ENCODE data around the gene DNAAF2.
"Not testable (repeated sequence)": the region's sequence is repeated elsewhere in the genome, so short reads cannot be mapped to it uniquely, and the experiment has no call there.

The DNAAF2 gene

DNA sequence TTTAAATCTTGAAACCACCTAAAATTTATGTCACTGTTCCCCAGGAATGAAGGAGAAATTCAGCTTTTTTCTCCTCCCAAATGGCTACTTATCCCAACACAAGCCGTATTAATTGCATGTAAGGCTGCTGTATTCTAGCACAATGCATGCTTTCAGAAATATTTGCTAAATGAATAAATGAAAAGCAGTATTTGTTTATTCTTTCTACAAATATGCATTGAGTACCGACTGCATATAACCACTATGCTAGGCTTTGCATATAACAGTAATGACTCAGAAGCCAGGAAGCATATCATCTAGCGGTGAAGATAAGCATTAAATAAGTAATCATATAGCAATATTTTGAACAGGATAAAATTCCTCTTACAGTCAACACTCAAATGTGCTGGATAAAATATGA, 42.0 kb downstream of the DNAAF2 start:
- no peaks in the 10 kb centered on the region for H3K36me3 ChIP-seq (ENCODE audit: control insufficient read depth, low read depth, low read length)
- H3K4me3 ChIP-seq (ENCODE audit: low read length), result no peak overlapping the region
- H3K9me3 ChIP-seq (ENCODE audit: control insufficient read depth, low read depth, low read length), result no peaks in the 10 kb centered on the region
- H3K27ac ChIP-seq (ENCODE audit: low read length), result no peak overlapping the region
- H3K4me1 ChIP-seq (ENCODE audit: control insufficient read depth, low read depth, low read length), result no peaks in the 10 kb centered on the region
- H3K27me3 ChIP-seq (ENCODE audit: control insufficient read depth, insufficient read depth, low read length), result no peaks in the 10 kb centered on the region
- H3K9ac ChIP-seq (ENCODE audit: low read length), result no peak overlapping the region

DNA sequence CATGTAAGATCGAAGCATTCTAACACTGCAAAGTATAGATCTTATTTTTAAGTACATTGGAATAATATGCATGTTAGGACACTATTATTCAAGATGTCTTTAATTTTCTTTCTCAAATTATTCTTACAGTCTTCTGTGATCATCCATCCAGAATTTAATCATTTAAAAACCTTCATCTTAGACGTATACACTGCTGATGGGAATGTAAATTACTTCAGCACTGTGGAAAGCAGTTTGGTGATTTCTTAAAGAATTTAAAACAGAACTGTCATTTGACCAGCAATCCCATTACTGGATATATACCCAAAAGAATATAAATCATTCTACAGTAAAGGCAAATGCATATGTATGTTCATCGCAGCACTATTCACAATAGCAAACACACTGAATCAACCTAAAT, 45.7 kb downstream of the DNAAF2 start:
- H3K4me1 ChIP-seq (ENCODE audit: control insufficient read depth, low read depth, low read length), result no peaks in the 10 kb centered on the region
- no peaks in the 10 kb centered on the region for H3K27me3 ChIP-seq (ENCODE audit: control insufficient read depth, insufficient read depth, low read length)
- no peaks in the 10 kb centered on the region for H3K9me3 ChIP-seq (ENCODE audit: control insufficient read depth, low read depth, low read length)
- H3K9ac ChIP-seq (ENCODE audit: low read length), result no peak overlapping the region
- H3K27ac ChIP-seq (ENCODE audit: low read length), result no peak overlapping the region
- H3K4me3 ChIP-seq (ENCODE audit: low read length), result no peak overlapping the region
- H3K36me3 ChIP-seq (ENCODE audit: control insufficient read depth, low read depth, low read length), result peaks cover 5% of the 10 kb centered on the region

GRCh38 chr14:49586673-49587460, 48.2 kb downstream of the DNAAF2 start:
- H3K9ac ChIP-seq (ENCODE audit: low read length), result no peak overlapping the region
- H3K36me3 ChIP-seq (ENCODE audit: control insufficient read depth, low read depth, low read length), result peaks cover 26% of the 10 kb centered on the region
- H3K9me3 ChIP-seq (ENCODE audit: control insufficient read depth, low read depth, low read length), result no peaks in the 10 kb centered on the region
- no peak overlapping the region for H3K27ac ChIP-seq (ENCODE audit: low read length)
- peak overlapping the region; percentile 98 for H3K4me3 ChIP-seq (ENCODE audit: low read length)
- H3K4me1 ChIP-seq (ENCODE audit: control insufficient read depth, low read depth, low read length), result peaks cover 9% of the 10 kb centered on the region
- no peaks in the 10 kb centered on the region for H3K27me3 ChIP-seq (ENCODE audit: control insufficient read depth, insufficient read depth, low read length)

- H3K4me3 ChIP-seq (ENCODE audit: low read length), result peak within 1 kb of the TSS; percentile 98
- H3K36me3 ChIP-seq (ENCODE audit: control insufficient read depth, low read depth, low read length), result peaks cover 26% of the 10 kb centered on the region
- H3K9ac ChIP-seq (ENCODE audit: low read length), result peak within 1 kb of the TSS; percentile 92
- peak within 1 kb of the TSS; percentile 91 for H3K27ac ChIP-seq (ENCODE audit: low read length)
- H3K27me3 ChIP-seq (ENCODE audit: control insufficient read depth, insufficient read depth, low read length), result no peaks in the 10 kb centered on the region
- no peaks in the 10 kb centered on the region for H3K9me3 ChIP-seq (ENCODE audit: control insufficient read depth, low read depth, low read length)
- peaks cover 9% of the 10 kb centered on the region for H3K4me1 ChIP-seq (ENCODE audit: control insufficient read depth, low read depth, low read length)
These were observed 49.0 kb downstream of the DNAAF2 start, which contains the start of gene RPS29 for GRCh38 chr14:49585803-49586672. RPS29 (minus strand) TSS chr14:49586380; CDS start chr14:49586346, 34 bp downstream.

GRCh38 chr14:49584981-49585640, 49.9 kb downstream of the DNAAF2 start:
- H3K27me3 ChIP-seq (ENCODE audit: control insufficient read depth, insufficient read depth, low read length); H3K4me1 ChIP-seq (ENCODE audit: control insufficient read depth, low read depth, low read length); H3K9me3 ChIP-seq (ENCODE audit: control insufficient read depth, low read depth, low read length): not testable (repeated sequence)
- H3K27ac ChIP-seq (ENCODE audit: low read length), result peak overlapping the region; percentile 91
- H3K4me3 ChIP-seq (ENCODE audit: low read length), result peak overlapping the region; percentile 98
- H3K9ac ChIP-seq (ENCODE audit: low read length), result peak overlapping the region; percentile 92
- peaks cover 26% of the 10 kb centered on the region for H3K36me3 ChIP-seq (ENCODE audit: control insufficient read depth, low read depth, low read length)

GRCh38 chr14:49584058-49584457, 51.0 kb downstream of the DNAAF2 start:
- Histone ChIP-seq H3K36me3 (ENCODE audit: control insufficient read depth, low read depth, low read length) (peaks cover 26% of the 10 kb centered on the region), H3K9me3 (ENCODE audit: control insufficient read depth, low read depth, low read length) (no peaks in the 10 kb centered on the region), H3K27ac (ENCODE audit: low read length) (no peak overlapping the region), H3K27me3 (ENCODE audit: control insufficient read depth, insufficient read depth, low read length) (no peaks in the 10 kb centered on the region), H3K4me3 (ENCODE audit: low read length) (peak overlapping the region; percentile 98), H3K4me1 (ENCODE audit: control insufficient read depth, low read depth, low read length) (peaks cover 9% of the 10 kb centered on the region), H3K9ac (ENCODE audit: low read length) (peak overlapping the region; percentile 92)

DNA sequence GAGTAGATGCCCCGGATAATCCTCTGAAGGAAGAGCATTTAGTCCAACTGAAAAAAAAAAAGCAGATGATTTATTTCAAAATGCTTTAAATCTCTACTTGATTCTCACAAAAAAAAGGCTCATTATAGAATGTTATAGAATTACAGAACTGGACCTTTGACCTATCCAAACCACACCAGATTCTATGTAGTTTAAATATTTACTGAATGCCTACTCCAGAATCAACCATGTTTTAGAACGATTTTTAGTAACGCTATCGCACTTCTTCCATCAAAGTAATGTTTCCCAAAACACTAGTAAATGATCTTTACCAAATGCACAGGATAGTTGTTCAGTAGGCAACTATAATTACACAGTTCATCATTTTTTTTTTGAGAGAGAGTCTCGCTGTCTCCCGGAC, 51.4 kb downstream of the DNAAF2 start:
- H3K9ac ChIP-seq (ENCODE audit: low read length), result peak overlapping the region; percentile 92
- no peak overlapping the region for H3K27ac ChIP-seq (ENCODE audit: low read length)
- peak overlapping the region; percentile 98 for H3K4me3 ChIP-seq (ENCODE audit: low read length)
- H3K27me3 ChIP-seq (ENCODE audit: control insufficient read depth, insufficient read depth, low read length), result no peaks in the 10 kb centered on the region
- H3K4me1 ChIP-seq (ENCODE audit: control insufficient read depth, low read depth, low read length), result peaks cover 9% of the 10 kb centered on the region
- no peaks in the 10 kb centered on the region for H3K9me3 ChIP-seq (ENCODE audit: control insufficient read depth, low read depth, low read length)
- H3K36me3 ChIP-seq (ENCODE audit: control insufficient read depth, low read depth, low read length), result peaks cover 26% of the 10 kb centered on the region

- H3K9ac ChIP-seq (ENCODE audit: low read length), result peak overlapping the region; percentile 10
- H3K36me3 ChIP-seq (ENCODE audit: control insufficient read depth, low read depth, low read length), result peaks cover 33% of the 10 kb centered on the region
- H3K27ac ChIP-seq (ENCODE audit: low read length), result no peak overlapping the region
- H3K4me3 ChIP-seq (ENCODE audit: low read length), result no peak overlapping the region
- H3K4me1 ChIP-seq (ENCODE audit: control insufficient read depth, low read depth, low read length), result peaks cover 9% of the 10 kb centered on the region
- H3K9me3 ChIP-seq (ENCODE audit: control insufficient read depth, low read depth, low read length), result no peaks in the 10 kb centered on the region
- H3K27me3 ChIP-seq (ENCODE audit: control insufficient read depth, insufficient read depth, low read length), result no peaks in the 10 kb centered on the region
These were observed 52.7 kb downstream of the DNAAF2 start for GRCh38 chr14:49582113-49582977.

DNA sequence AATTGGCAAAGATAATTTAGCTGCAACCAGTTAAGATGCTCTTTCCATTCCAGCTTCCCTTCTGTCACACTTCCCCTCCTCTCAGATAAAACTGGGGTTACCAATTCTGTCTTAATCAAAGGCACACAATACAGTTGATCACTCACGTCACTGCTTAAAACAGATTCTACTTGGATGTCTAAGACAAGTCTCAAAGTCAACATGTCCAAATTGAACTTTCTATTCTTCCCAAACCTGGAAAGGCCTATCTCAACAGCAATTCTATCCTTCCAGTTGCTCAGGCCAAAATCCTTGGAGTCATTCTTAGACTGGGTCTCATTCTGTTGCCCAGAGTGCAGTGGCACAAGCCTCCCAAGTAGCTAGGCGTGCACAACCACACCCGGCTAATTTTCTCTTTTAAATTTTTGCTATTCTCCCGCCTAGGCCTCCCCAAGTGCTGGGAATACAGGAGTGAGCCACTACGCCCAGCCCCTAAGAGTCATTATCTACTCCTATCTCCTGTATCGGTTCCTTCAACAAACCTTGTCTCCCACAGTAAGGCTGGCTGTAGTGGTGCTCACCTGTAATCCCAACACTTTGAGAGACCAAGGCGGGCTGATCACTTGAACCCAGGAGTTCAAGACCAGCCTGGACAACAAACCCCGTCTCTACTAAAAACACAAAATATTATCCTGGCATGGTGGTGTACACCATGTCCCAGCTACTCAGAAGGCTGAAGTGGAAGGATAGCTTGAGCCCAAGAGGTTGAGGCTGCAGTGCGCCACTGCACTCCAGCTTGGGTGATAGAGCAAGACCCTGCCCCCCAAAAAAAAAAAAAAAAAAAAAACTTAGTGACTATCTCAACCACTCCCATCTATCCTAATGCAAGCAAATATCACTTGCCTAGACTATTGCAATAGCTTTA, 53.6 kb downstream of the DNAAF2 start:
- Histone ChIP-seq H3K27me3 (ENCODE audit: control insufficient read depth, insufficient read depth, low read length) (no peaks in the 10 kb centered on the region), H3K9ac (ENCODE audit: low read length) (peak overlapping the region; percentile 10), H3K27ac (ENCODE audit: low read length) (no peak overlapping the region), H3K4me1 (ENCODE audit: control insufficient read depth, low read depth, low read length) (peaks cover 9% of the 10 kb centered on the region), H3K36me3 (ENCODE audit: control insufficient read depth, low read depth, low read length) (peaks cover 41% of the 10 kb centered on the region), H3K9me3 (ENCODE audit: control insufficient read depth, low read depth, low read length) (no peaks in the 10 kb centered on the region), H3K4me3 (ENCODE audit: low read length) (no peak overlapping the region)

DNA sequence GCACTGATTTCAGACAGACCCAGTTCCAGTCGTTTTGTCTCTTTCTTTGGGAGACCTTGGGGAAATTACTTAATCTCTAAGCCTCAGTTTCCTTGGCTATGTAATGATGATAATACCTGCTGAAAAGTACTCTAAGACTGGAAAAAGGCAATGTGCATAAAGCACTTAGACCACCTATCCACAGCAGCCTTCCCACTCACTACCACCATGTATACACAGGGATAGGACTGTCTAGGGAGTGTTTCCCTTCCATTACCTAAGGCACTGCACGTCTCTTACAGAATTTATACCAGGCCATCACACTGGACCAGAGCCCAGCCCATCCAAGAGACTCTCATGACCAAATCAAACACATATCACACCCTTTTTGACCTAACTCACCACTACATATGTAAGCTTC, 55.2 kb downstream of the DNAAF2 start:
- H3K4me3 ChIP-seq (ENCODE audit: low read length), result no peak overlapping the region
- peaks cover 9% of the 10 kb centered on the region for H3K4me1 ChIP-seq (ENCODE audit: control insufficient read depth, low read depth, low read length)
- H3K27me3 ChIP-seq (ENCODE audit: control insufficient read depth, insufficient read depth, low read length), result no peaks in the 10 kb centered on the region
- H3K9me3 ChIP-seq (ENCODE audit: control insufficient read depth, low read depth, low read length), result no peaks in the 10 kb centered on the region
- H3K27ac ChIP-seq (ENCODE audit: low read length), result no peak overlapping the region
- H3K9ac ChIP-seq (ENCODE audit: low read length), result no peak overlapping the region
- H3K36me3 ChIP-seq (ENCODE audit: control insufficient read depth, low read depth, low read length), result peaks cover 49% of the 10 kb centered on the region
